Astrocyte (in vitro differentiated cells and primary cell): Measurements from ENCODE around the gene FBLN2. TPM values are rescaled to one million over a fixed set of nuclear protein-coding genes. Genes with fewer than 3 reads are reported as not detected.
A peak's percentile ranks its signal among the peaks of the same experiment; 100 is the strongest.

Experiments used
- DNase-seq: peaks from one replicate; pipeline ENCODE4 v3.0.0-alpha.2; 2010; ENCODE audit warnings: low read depth
- FAIRE-seq: peaks from 2 replicates; lab custom pipeline; 2011; peaks lifted over from hg19 to GRCh38; lab: Jason Lieb, UNC
- H2AFZ ChIP-seq: 2 replicates; pipeline ENCODE4 v1.6.0; 2012; ENCODE audit warnings: low read depth, low read length, inconsistent platforms
- H3K27ac ChIP-seq: 2 replicates; pipeline ENCODE4 v1.5.1; 2011; ENCODE audit warnings: low read depth, low read length, inconsistent platforms
- H3K27me3 ChIP-seq: 2 replicates; pipeline ENCODE4 v1.6.0; 2011; ENCODE audit warnings: low read length, inconsistent platforms; ENCODE audit not compliant: insufficient read depth
- H3K36me3 ChIP-seq: 2 replicates; pipeline ENCODE4 v1.5.1; 2011; ENCODE audit warnings: low read length, inconsistent platforms; ENCODE audit not compliant: insufficient read depth
- H3K4me1 ChIP-seq: 2 replicates; pipeline ENCODE4 v1.5.1; 2011; ENCODE audit warnings: low read length, inconsistent platforms; ENCODE audit not compliant: insufficient read depth
- H3K4me2 ChIP-seq: 2 replicates; pipeline ENCODE4 v1.6.0; 2012; ENCODE audit warnings: low read length, inconsistent platforms
- H3K4me3 ChIP-seq: 2 replicates; pipeline ENCODE4 v1.5.1; 2011; ENCODE audit warnings: low read depth, mild to moderate bottlenecking, low read length, inconsistent platforms; ENCODE audit not compliant: insufficient read depth
- H3K79me2 ChIP-seq: 2 replicates; pipeline ENCODE4 v1.6.0; 2012; ENCODE audit warnings: mild to moderate bottlenecking, low read length, inconsistent platforms; ENCODE audit not compliant: insufficient read depth
- H3K9ac ChIP-seq: 2 replicates; pipeline ENCODE4 v1.6.0; 2012; ENCODE audit warnings: mild to moderate bottlenecking, low read length, inconsistent platforms
- H3K9me3 ChIP-seq: 2 replicates; pipeline ENCODE4 v1.5.1; 2012; ENCODE audit warnings: low read depth, mild to moderate bottlenecking, low read length, inconsistent platforms; ENCODE audit not compliant: insufficient read depth
- H4K20me1 ChIP-seq: 2 replicates; pipeline ENCODE4 v1.6.0; 2012; ENCODE audit warnings: low read length, inconsistent platforms; ENCODE audit not compliant: insufficient read depth
- H3K27ac Mint-ChIP-seq: one replicate; pipeline ENCODE4 v1.8.0; 2021; ENCODE audit warnings: mild to moderate bottlenecking, mixed read lengths; ENCODE audit not compliant: unreplicated experiment
- H3K27me3 Mint-ChIP-seq: one replicate; pipeline ENCODE4 v1.8.0; 2021; ENCODE audit warnings: low read depth, mixed read lengths; ENCODE audit not compliant: unreplicated experiment
- H3K36me3 Mint-ChIP-seq: one replicate; pipeline ENCODE4 v1.8.0; 2021; ENCODE audit warnings: low read depth, mixed read lengths; ENCODE audit not compliant: unreplicated experiment
- H3K4me1 Mint-ChIP-seq: one replicate; pipeline ENCODE4 v1.8.0; 2021; ENCODE audit warnings: low read depth, mixed read lengths; ENCODE audit not compliant: unreplicated experiment
- H3K4me3 Mint-ChIP-seq: one replicate; pipeline ENCODE4 v1.8.0; 2021; ENCODE audit warnings: mild to moderate bottlenecking, moderate library complexity, mixed read lengths; ENCODE audit not compliant: unreplicated experiment
- H3K9me3 Mint-ChIP-seq: one replicate; pipeline ENCODE4 v1.8.0; 2021; ENCODE audit warnings: mild to moderate bottlenecking, mixed read lengths; ENCODE audit not compliant: unreplicated experiment
- CTCF ChIP-seq: IDR thresholded peaks from 2 replicates; pipeline ENCODE4 v1.5.1; 2011; ENCODE audit warnings: low read depth, mild to moderate bottlenecking, inconsistent platforms, low read length, moderate library complexity; ENCODE audit not compliant: insufficient read depth
- EZH2 ChIP-seq: IDR thresholded peaks from 2 replicates; pipeline ENCODE4 v1.6.1; 2012; ENCODE audit warnings: mild to moderate bottlenecking, low read length, inconsistent platforms; ENCODE audit not compliant: insufficient read depth
- total RNA-seq: library from RNA; stranded (reverse); gene quantifications from 2 replicates; pipeline ENCODE4 v1.2.1, GENCODE V29; 2021

Gene FBLN2
- total RNA-seq, 1 donor from 2014 or later, result 36.6 TPM

DNA sequence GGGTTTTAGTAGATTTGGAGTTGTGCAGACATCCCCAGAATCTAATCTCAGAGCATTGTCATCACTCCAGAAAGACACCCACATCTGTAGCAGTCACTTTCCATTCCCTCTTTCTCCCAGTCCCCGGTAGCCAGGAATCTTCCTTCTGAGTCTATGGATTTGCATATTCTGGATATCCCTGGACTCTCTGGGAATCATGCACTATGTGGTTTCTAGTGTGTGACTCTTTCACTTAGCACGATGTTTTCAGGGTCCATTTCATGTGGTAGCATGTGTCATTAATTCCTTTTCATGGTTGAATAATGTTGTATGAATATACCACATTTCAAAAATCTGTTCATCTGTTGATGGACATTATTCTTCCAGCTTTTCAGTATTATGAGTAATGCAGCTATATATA is 29.3 kb downstream of the FBLN2 start:
- Histone ChIP-seq H3K27ac (no peak overlapping the region), H3K4me3 (no peak overlapping the region), H3K9ac (no peak overlapping the region), H3K4me1 (peaks cover 14% of the 10 kb centered on the region), H3K4me2 (no peak overlapping the region), H3K36me3 (no peaks in the 10 kb centered on the region), H3K79me2 (no peaks in the 10 kb centered on the region), H3K9me3 (no peaks in the 10 kb centered on the region), H2AFZ (no peak overlapping the region), H4K20me1 (peaks cover 9% of the 10 kb centered on the region), H3K27me3 (no peaks in the 10 kb centered on the region)
- FAIRE-seq (no peak), DNase-seq (no peak)
- no peak overlapping the region for H3K27ac Mint-ChIP-seq
- no peaks in the 10 kb centered on the region for H3K36me3 Mint-ChIP-seq
- no peaks in the 10 kb centered on the region for H3K9me3 Mint-ChIP-seq
- H3K27me3 Mint-ChIP-seq, result peaks cover 2% of the 10 kb centered on the region
- H3K4me3 Mint-ChIP-seq, result no peak overlapping the region
- peaks cover 34% of the 10 kb centered on the region for H3K4me1 Mint-ChIP-seq
- TF ChIP-seq EZH2, result no peak
- TF ChIP-seq CTCF, result no peak

DNA sequence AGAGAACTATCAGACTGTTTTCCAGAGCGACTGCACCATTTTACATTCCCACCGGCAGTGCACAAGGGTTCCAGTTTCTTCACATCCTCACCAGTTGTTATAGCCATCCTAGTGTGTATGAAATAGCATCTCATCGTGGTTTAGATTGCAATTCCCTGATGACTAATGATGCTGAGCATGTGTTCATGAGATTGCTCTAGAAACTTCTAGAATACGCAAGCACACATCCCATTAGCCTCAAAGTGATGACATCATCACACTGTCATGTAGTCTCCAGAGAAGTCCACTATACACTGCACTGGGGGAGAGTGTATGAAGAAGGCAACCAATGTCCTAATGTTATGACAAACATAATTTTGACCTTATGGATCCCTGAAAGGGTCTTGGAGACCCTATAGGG is 30.1 kb downstream of the FBLN2 start:
- Histone ChIP-seq H3K27me3 (no peaks in the 10 kb centered on the region), H3K4me3 (no peak overlapping the region), H3K9me3 (no peaks in the 10 kb centered on the region), H3K4me1 (peaks cover 14% of the 10 kb centered on the region), H2AFZ (no peak overlapping the region), H3K27ac (no peak overlapping the region), H3K79me2 (no peaks in the 10 kb centered on the region), H4K20me1 (peaks cover 9% of the 10 kb centered on the region), H3K36me3 (no peaks in the 10 kb centered on the region), H3K9ac (no peak overlapping the region), H3K4me2 (no peak overlapping the region)
- Mint-ChIP-seq H3K27me3 (peaks cover 2% of the 10 kb centered on the region), H3K4me3 (no peak overlapping the region), H3K36me3 (no peaks in the 10 kb centered on the region), H3K9me3 (no peaks in the 10 kb centered on the region), H3K27ac (no peak overlapping the region), H3K4me1 (peaks cover 34% of the 10 kb centered on the region)
- FAIRE-seq (peak; percentile 47), DNase-seq (peak; percentile 78)
- TF ChIP-seq EZH2 (no peak), CTCF (no peak)

- Histone ChIP-seq H3K27ac (no peak overlapping the region), H3K36me3 (no peaks in the 10 kb centered on the region), H3K4me1 (peaks cover 3% of the 10 kb centered on the region), H2AFZ (no peak overlapping the region), H3K4me3 (no peak overlapping the region), H4K20me1 (peaks cover 9% of the 10 kb centered on the region), H3K9me3 (no peaks in the 10 kb centered on the region), H3K9ac (no peak overlapping the region), H3K27me3 (no peaks in the 10 kb centered on the region), H3K79me2 (no peaks in the 10 kb centered on the region), H3K4me2 (no peak overlapping the region)
- FAIRE-seq (no peak), DNase-seq (no peak)
- no peaks in the 10 kb centered on the region for H3K36me3 Mint-ChIP-seq
- H3K27ac Mint-ChIP-seq, result peak overlapping the region; percentile 80
- H3K4me1 Mint-ChIP-seq, result peaks cover 25% of the 10 kb centered on the region
- no peak for TF ChIP-seq CTCF
- TF ChIP-seq EZH2, result no peak
- no peak overlapping the region for H3K4me3 Mint-ChIP-seq
- peaks cover 2% of the 10 kb centered on the region for H3K27me3 Mint-ChIP-seq
- H3K9me3 Mint-ChIP-seq, result no peaks in the 10 kb centered on the region
Observed at GRCh38 chr3:13580256-13581023, 31.5 kb downstream of the FBLN2 start.
